ENCODE results near the gene TAS2R9.
"Not testable (repeated sequence)": the region's sequence is repeated elsewhere in the genome, so short reads cannot be mapped to it uniquely, and the experiment has no call there.

Gene TAS2R9, protein sequence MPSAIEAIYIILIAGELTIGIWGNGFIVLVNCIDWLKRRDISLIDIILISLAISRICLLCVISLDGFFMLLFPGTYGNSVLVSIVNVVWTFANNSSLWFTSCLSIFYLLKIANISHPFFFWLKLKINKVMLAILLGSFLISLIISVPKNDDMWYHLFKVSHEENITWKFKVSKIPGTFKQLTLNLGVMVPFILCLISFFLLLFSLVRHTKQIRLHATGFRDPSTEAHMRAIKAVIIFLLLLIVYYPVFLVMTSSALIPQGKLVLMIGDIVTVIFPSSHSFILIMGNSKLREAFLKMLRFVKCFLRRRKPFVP

DNA sequence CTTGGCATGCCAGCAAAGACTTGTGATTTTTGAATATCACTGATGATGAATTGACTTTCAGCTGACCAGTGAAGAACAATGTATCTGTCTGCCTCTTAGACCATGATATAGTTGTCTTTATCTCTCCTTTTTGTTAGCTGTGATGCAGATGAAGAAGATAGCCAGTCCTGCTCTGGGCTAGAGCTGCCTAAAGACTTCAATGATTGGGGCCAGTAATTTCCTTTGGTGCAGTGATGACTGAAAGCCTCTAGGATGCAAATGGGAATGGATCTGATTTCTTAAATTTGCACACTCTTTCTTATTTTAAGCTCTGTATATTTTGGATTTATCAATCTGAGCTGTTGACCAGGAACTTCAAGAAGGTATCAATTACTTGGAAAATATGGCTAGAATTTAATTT, at the start of gene TAS2R9:
TSS of gene TAS2R9 (minus strand) at position 101 of the 400 bp plus-strand sequence. CDS start at position 8, 93 bp downstream.
- no peak for DNase-seq

- no peak for DNase-seq
These were observed 45.8 kb upstream of the TAS2R9 start for GRCh38 chr12:10855807-10856206.

- DNase-seq, result no peak
These were observed 43.8 kb upstream of the TAS2R9 start for GRCh38 chr12:10853776-10854175.

DNA sequence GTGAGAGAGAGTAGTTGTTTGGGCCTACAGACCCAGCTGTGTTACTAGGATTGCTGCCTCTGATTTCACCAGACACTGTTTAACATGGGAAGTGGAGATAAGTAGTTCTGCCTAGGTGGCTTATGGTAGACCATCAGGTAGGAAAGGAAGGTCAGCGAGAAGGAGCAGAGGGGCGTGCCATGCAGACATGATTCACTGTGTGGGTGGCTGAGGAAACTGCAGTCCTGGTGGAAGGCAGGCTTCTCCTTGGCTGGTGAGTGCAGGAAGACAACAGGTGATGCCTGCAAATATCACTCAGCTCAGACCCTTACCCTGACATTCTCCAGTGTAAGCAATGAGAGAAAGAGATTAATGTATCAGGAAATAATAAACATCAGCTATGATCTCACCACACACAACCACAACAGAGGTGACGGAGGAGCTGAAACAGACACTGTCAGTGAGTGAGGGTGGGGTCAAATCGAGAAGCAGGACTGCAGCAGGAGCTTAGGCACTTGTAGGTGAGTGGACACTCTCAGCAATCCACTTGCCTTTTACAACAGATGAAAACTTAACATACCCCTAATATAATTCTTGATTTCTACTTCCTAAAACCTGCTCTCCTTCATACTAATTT, 41.4 kb upstream of the TAS2R9 start:
- DNase-seq, result no peak

DNA sequence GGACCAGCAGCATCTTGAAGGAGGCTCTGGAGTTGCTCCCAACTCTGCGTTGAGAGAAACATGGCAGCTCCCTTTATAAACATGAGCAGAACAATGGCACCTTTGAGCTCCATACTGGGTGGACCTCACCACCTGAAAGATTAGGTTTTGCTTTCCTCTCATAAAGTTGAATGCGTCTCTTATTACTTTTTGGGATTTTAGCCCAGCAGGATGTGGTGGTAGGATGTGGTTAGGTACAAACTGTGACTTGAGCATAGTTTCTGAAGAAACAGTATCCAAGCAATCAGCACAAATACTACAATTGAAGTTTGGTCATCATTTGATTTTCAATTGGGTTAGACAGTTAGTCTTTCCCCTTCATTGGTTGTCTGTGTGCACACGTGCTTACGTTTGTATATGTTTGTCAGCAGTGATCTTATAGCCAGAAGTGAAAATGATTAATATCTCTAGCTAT, 39.5 kb upstream of the TAS2R9 start, which contains the start of gene PRR4:
TSS of gene PRR4 (minus strand) at position 51 of the 454 bp plus-strand sequence. CDS start at position 13, 38 bp downstream.
- DNase-seq, result no peak

DNA sequence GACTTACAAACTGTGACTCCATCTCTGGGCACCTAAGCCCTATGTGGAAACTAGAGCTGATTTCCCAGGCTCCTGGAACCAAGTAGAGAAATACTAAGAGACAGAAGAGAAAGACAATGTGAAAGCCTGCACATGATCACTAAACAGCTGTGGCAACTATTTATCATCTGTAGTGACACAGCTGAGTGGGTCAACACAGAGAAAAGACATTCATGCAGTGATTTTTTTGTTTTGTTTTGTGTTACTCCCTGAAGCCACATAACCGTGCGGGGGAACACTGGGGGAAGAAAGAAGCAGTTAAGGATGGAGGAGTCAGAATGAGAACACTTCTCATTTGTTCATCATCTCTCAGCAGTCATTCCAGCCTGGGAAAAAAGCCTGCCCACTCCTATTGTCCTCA, 37.8 kb upstream of the TAS2R9 start:
- DNase-seq, result no peak

GRCh38 chr12:10842862-10843261, 32.9 kb upstream of the TAS2R9 start:
- no peak for DNase-seq

GRCh38 chr12:10838461-10838860, 28.5 kb upstream of the TAS2R9 start:
- no peak for DNase-seq

DNA sequence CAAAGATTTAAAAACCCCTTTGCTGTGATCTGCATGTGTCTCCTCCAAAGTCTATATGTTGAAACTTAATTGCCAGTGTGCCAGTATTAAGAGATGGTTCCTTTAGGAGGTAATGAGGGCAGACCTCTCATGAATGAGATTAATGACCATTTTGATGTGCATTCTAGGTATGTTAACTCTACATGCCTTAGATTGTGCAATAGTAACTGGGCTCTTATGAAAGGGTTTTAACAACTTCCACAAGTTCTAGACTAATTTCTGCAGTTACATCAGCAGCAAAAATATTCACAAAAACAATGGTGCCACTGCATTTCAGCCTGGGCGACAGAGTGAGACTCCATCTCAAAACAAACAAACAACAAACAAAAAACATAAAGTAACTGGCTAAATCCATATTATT, 20.0 kb upstream of the TAS2R9 start:
- DNase-seq, result no peak

DNA sequence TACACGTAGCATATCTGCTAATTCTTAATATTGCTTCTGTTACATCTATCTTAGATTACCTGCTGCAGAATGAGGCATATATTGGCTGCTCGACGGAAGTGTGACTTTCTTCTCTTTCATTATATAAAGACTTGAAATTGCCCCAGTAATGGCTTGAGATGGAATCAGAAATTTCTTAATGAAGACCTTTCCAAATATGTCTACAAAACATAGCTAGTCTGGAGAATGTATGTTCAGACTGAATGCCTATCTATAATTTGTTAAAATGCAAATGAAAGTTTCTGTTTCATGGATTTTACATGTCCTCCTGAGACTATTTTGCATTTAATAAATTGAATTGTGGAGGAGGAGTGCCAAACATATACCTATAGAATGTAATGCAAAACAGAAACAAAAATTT, 16.3 kb upstream of the TAS2R9 start, which contains the start of gene TAS2R10:
TSS of gene TAS2R10 (minus strand) at position 101 of the 400 bp plus-strand sequence. CDS start at position 12, 89 bp downstream.
- no peak for DNase-seq

DNA sequence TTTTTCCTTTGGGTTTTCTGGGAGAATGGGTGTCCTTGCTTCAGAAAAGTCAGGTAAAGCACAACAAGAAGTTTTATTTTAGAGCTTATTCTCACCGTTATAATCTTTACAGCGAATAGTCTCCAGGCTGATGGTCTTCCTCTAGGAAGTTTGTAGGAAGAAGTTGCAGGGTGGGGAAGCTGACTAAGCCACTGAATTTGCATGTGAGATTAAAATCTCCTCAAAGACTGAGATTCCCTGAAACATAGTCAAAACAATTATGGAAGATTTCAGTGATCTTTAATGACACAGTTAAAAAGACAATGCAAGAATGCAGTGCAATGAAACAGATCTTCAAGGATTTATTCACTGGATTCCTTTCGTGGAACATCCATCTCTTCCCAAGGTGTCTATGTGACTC, 15.0 kb upstream of the TAS2R9 start:
- DNase-seq, result no peak

DNA sequence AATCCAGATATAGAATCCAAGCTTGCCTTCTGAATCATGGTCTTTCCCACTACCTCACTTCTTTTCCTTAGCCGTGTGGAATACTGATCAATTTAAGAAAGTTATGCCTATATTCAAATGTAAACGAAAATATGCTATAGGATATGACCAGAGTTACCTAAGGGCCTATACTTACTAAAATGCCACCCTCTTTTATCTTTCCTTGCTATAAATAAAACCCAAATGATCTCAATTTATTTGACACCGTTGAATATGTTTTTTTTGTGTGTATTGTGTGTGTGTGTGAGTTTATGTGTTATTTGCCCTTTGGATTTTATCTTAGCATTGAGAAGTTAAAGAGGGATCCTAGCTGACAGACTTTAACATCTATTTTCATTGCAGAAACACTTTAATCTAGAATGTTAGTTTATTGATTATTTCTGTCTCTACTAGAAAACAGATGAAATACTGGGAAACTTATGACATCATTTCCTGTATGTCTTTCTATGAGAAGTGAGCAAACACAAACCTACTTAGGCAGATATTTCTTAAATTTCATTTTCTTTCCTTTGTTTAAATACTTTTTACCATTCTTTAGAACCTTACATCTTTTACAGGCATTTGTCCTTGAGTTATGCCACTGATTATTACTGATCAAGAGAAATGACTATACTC, 2.0 kb upstream of the TAS2R9 start:
- DNase-seq, result no peak

- DNase-seq, result no peak
These were observed 2.8 kb downstream of the TAS2R9 start, which contains the start of gene TAS2R8 for GRCh38 chr12:10807186-10807585. TAS2R8 (minus strand) TSS chr12:10807286; CDS start chr12:10806980, 306 bp downstream.

- no peak for DNase-seq
These were observed 7.4 kb downstream of the TAS2R9 start, which contains the start of gene TAS2R7 for GRCh38 chr12:10802587-10802986. TAS2R7 (minus strand) TSS chr12:10802627; CDS start chr12:10802570, 57 bp downstream.

DNA sequence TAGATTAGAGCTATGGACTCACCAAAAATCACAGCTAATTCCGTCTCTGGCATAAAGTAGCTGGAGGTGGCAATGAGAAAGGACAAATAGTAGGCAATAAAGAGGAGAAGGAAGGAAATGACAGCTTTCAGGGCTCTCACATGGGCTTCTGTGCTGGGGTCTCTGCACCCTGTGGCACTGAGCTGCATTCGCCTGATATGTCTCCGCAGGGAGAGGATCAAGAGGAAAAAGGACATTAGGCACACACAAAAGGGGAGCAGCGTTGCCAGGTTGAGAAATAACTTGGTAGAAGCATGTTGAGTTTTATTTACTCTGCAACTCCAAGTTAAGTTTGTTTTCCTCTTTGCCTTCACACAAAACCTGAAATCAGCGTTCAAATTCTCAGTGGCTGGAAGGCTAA, 8.2 kb downstream of the TAS2R9 start:
- DNase-seq, result no peak

GRCh38 chr12:10794222-10794621, 15.7 kb downstream of the TAS2R9 start:
- DNase-seq, result no peak

- not testable (repeated sequence) for DNase-seq
These were observed 18.2 kb downstream of the TAS2R9 start for GRCh38 chr12:10791769-10792168.

GRCh38 chr12:10783252-10783651, 26.7 kb downstream of the TAS2R9 start:
- no peak for DNase-seq

DNA sequence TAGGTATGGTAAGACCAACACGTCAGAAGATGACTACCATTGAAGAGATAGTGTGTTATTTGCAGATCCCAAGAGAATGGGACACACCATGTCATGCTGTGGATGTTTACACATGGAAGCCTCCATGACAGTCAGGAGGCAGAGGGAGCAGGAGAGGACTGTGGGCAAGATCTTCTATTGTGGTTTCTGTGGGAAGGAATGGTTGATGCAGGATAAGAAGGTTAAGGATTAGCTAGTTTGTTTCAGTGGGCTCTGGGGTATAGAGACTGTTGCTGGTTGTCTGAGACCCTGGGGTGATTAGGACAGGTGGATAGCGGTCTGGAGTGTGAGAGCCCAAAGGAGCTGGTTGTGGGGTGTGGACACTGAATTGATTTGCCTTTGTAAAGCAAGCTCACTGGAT, 30.9 kb downstream of the TAS2R9 start:
- DNase-seq, result no peak

- no peak for DNase-seq
These were observed 38.7 kb downstream of the TAS2R9 start for GRCh38 chr12:10771132-10771733.

DNA sequence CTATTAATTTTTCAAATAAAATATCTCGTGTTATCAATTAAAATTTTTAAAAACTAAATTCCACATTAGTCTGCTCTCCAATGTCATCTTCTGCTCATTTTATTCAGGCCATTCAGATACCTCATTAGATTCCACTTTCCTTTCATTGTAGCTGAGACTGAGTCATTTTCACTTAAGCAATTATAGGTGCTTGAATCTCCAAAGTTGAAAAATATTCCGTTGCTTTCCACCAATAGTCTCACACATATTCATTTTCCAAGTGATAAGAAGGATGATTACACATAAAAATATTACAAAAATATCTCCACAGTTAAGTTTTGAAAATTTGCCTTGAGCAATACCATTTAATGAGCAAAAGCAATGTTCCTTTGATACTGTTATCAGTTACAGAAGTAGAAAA, 50.3 kb downstream of the TAS2R9 start:
- no peak for DNase-seq
